Measurements from ENCODE around the gene EEF2K. TPM values are rescaled to one million over a fixed set of nuclear protein-coding genes. Genes with fewer than 3 reads are reported as not detected.

EEF2K gene
- total RNA-seq, 1 donor from 2014 or later, result 35.2 TPM

DNA sequence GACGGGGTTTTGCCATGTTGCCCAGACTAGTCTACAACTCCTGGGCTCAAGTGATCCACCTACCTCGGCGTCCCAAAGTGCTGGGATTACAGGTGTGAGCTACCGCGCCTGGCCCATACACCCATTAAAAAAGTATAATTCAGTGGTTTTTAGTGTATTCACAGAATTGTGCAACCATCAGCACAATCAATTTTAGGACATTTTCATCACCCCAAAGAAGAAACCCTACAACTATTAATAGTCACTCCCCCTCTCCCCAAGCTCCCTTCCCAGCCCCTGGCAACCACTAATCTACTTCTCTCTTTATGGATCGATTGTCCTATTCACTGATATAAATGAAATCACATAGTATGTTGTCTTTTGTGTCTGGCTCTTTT lies 3.8 kb upstream of the EEF2K start:
- DNase-seq, result no peak
- H3K27me3 ChIP-seq (ENCODE audit: low read depth), result no peaks in the 10 kb centered on the region
- intact Hi-C loops (cut with DNase I), result no loop called here

DNA sequence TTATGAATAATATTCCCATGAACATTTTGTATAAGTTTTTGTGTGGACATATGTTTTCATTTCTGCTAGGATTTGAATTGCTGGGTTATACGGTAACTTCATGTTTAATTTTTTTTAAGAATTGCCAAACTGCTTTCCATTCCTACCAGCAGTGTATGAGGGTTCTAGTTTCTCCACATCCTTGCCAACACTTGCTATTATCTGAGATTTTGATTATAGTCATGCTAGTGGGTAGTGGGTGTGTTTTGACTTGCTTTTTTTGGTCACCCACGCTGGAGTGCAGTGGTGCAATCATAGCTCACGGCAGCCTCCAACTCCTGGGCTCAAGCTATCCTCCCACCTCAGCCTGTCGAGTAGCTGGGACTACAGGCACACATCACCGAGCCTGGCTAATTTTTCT lies 3.0 kb upstream of the EEF2K start:
- no peaks in the 10 kb centered on the region for H3K27me3 ChIP-seq (ENCODE audit: low read depth)
- no peaks in the 10 kb centered on the region for H3K36me3 ChIP-seq
- no peak for ATAC-seq
- TF ChIP-seq, protein P1, sequence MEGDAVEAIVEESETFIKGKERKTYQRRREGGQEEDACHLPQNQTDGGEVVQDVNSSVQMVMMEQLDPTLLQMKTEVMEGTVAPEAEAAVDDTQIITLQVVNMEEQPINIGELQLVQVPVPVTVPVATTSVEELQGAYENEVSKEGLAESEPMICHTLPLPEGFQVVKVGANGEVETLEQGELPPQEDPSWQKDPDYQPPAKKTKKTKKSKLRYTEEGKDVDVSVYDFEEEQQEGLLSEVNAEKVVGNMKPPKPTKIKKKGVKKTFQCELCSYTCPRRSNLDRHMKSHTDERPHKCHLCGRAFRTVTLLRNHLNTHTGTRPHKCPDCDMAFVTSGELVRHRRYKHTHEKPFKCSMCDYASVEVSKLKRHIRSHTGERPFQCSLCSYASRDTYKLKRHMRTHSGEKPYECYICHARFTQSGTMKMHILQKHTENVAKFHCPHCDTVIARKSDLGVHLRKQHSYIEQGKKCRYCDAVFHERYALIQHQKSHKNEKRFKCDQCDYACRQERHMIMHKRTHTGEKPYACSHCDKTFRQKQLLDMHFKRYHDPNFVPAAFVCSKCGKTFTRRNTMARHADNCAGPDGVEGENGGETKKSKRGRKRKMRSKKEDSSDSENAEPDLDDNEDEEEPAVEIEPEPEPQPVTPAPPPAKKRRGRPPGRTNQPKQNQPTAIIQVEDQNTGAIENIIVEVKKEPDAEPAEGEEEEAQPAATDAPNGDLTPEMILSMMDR (IDR thresholded peaks at IDR 0.05), result no peak
- H3K4me1 ChIP-seq, result peaks cover 23% of the 10 kb centered on the region
- DNase-seq, result no peak
- intact Hi-C loops (cut with DNase I), result no loop called here
- H3K4me3 ChIP-seq, result no peak overlapping the region
- no peak overlapping the region for H3K27ac ChIP-seq
- no peaks in the 10 kb centered on the region for H3K9me3 ChIP-seq

More for the DNA sequence above, 3.8 kb upstream of the EEF2K start:
- Histone ChIP-seq H3K36me3 (no peaks in the 10 kb centered on the region), H3K9me3 (no peaks in the 10 kb centered on the region), H3K27ac (no peak overlapping the region), H3K4me1 (peaks cover 14% of the 10 kb centered on the region), H3K4me3 (no peak overlapping the region)
- TF ChIP-seq, protein P1 (IDR thresholded peaks at IDR 0.05), result no peak
- ATAC-seq, result no peak

DNA sequence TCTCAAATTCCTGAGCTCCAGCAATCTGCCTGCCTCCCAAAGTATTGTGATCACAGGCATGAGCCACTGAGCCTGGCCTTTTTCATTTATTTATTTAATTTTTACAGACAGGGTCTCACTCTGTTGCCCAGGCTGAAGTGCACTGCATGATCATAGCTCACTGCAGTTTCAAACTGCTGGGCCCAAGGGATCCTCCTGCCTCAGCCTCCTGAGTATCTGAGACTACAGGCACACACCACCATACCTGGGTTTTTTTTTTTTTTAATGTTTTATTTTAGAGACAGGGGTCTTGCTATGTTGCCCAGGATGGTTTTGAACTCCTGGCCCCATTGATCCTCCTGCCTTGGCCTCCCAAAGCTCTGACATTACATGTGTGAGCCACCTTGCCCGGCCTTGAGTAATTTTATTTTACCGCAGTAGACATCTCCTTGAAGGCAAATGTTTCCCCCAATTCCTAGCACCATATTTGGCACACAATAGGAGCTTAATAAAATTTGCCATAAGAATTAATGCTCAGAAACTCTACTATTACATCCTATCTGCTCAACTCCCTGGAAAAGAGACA lies 1.9 kb upstream of the EEF2K start:
- Histone ChIP-seq H3K27ac (no peak overlapping the region), H3K9me3 (no peaks in the 10 kb centered on the region), H3K27me3 (ENCODE audit: low read depth) (no peaks in the 10 kb centered on the region), H3K4me1 (peaks cover 27% of the 10 kb centered on the region), H3K36me3 (no peaks in the 10 kb centered on the region), H3K4me3 (no peak overlapping the region)
- DNase-seq (no peak), ATAC-seq (no peak)
- TF ChIP-seq, protein P1 (IDR thresholded peaks at IDR 0.05), result no peak
- intact Hi-C loops (cut with DNase I), result no loop called here

DNA sequence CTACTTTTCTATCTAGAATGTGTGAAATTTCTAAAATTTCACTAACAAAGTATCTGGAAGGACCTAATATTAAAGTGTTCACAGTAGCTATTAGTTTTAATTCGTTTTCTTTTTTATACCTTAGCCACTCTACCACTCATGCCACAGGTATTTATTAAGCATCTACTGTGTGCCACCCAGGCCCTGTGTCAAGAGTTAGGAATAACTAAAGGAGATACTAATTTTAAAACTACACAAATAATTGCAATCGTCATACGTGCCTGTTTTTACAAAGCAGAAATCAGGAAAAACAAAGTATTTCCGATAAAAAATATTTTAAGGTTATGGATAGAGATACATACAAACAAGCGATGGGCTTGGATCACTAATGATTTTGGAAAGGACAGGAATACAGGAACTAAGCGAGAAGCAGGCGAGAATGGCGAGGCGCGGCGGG lies 483 bp upstream of the EEF2K start:
- H3K4me1 ChIP-seq, result peaks cover 36% of the 10 kb centered on the region
- peaks cover 8% of the 10 kb centered on the region for H3K36me3 ChIP-seq
- ATAC-seq (no peak), DNase-seq (no peak)
- intact Hi-C loops (cut with DNase I), result no loop called here
- TF ChIP-seq, protein P1 (IDR thresholded peaks at IDR 0.05), result no peak
- no peaks in the 10 kb centered on the region for H3K9me3 ChIP-seq
- peak overlapping the region; percentile 87 for H3K27ac ChIP-seq
- H3K27me3 ChIP-seq (ENCODE audit: low read depth), result no peaks in the 10 kb centered on the region
- H3K4me3 ChIP-seq, result peak overlapping the region; percentile 99

DNA sequence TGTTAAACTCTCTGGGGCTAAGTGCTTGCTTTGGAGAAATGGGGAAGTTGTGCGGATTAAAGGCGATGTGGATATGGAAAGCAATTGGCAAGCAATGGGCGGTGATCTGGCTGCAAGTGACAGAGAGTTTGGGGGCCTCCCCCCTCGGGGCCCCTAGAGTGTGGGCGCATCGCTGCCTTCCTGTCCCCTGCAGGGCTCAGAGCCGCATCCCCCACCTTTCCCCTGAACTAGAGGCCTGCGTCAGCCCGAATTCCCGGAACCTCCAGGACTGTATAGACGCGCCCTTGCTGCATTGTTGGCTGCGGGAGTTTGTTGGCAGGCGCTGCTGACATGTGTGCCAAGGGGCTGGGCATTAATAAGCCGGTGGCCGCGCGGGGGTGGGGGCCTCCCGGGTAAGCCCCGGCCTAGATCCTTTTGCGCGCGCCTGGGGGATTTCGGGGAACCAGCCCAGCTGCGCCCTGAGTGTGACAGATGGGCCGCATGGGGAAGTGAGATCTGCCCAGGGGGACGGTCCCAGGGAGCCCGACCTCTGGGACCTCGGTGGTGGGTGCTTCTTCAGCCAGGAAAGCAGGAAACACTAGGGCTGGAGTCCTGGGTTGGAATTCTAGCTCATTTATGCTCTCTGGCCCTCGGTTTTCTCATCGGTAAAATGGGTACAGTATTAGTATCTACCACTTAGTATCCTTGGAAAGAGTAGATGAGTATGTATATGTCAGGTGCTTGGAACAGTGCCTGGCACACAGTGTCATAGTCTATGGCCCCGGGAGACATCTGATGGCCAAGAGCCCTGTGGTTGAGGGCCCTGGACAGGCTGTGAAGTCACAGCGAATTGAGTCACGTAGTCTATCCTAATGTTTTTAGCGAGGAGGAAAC lies 1.0 kb downstream of the EEF2K start:
- DNase-seq (peak; percentile 86), ATAC-seq (peak; percentile 79)
- no peaks in the 10 kb centered on the region for H3K27me3 ChIP-seq (ENCODE audit: low read depth)
- peak overlapping the region; percentile 99 for H3K4me3 ChIP-seq
- H3K36me3 ChIP-seq, result peaks cover 8% of the 10 kb centered on the region
- H3K9me3 ChIP-seq, result no peaks in the 10 kb centered on the region
- intact Hi-C loops (cut with DNase I), result no loop called here
- H3K4me1 ChIP-seq, result peaks cover 37% of the 10 kb centered on the region
- TF ChIP-seq, protein P1 (IDR thresholded peaks at IDR 0.05), result no peak
- H3K27ac ChIP-seq, result peak overlapping the region; percentile 87

Data from lower lobe of right lung (tissue), 2 donors.